Ascending aorta (tissue), 2 donors: ENCODE results near the gene AMBP. TPM values are rescaled to one million over a fixed set of nuclear protein-coding genes. Genes with fewer than 3 reads are reported as not detected.

Source experiments
- DNase-seq, 2 donors: peaks; one replicate each; pipeline ENCODE4 v3.0.0-alpha.2; 2019; ENCODE audit warnings: low spot score in 2 of 2
- H3K27ac ChIP-seq, 2 donors: fragments of 200-600 bp; sonication (generic); one replicate each; pipeline ENCODE4 v1.5.1; 2016 to 2017; ENCODE audit warnings: mild to moderate bottlenecking in 1 of 2
- H3K27me3 ChIP-seq: fragments of 200-600 bp; sonication (generic); one replicate; pipeline ENCODE4 v1.5.1; 2017
- H3K36me3 ChIP-seq, 2 donors: fragments of 200-600 bp; sonication (generic); one replicate each; pipeline ENCODE4 v1.5.1; 2016
- H3K4me1 ChIP-seq, 2 donors: fragments of 200-600 bp; sonication (generic); one replicate each; pipeline ENCODE4 v1.5.1; 2016 to 2017; ENCODE audit warnings: mild to moderate bottlenecking in 1 of 2
- H3K4me3 ChIP-seq, 2 donors: fragments of 200-600 bp; sonication (generic); one replicate each; pipeline ENCODE4 v1.5.1; 2016 to 2017; ENCODE audit warnings: mild to moderate bottlenecking in 1 of 2
- H3K9me3 ChIP-seq, 2 donors: fragments of 200-600 bp; sonication (generic); one replicate each; pipeline ENCODE4 v1.5.1; 2016
- CTCF ChIP-seq, 3 experiments: fragments of 200-600 bp in 2 of 3; fragments of 450-650 bp in 1 of 3; sonication (generic) in 2 of 3; IDR thresholded peaks; one replicate each; pipeline ENCODE4 v1.5.1; 2016 to 2019; ENCODE audit warnings: antibody characterized with exemption in 3 of 3, mild to moderate bottlenecking in 1 of 3, moderate library complexity in 1 of 3
- intact Hi-C: fragments of 100-400 bp; cut with DNase I; formaldehyde crosslinking; loops from one replicate; pipeline ENCODE4 v1.15.1; 2023
- total RNA-seq: library from RNA; depleted of rRNA; stranded (reverse); fragments of >200 nt; gene quantifications from one replicate; pipeline ENCODE4 v1.1.0, GENCODE V29; 2016

The AMBP gene
- total RNA-seq, 1 donor from 2014 or later: 6.6 TPM

DNA sequence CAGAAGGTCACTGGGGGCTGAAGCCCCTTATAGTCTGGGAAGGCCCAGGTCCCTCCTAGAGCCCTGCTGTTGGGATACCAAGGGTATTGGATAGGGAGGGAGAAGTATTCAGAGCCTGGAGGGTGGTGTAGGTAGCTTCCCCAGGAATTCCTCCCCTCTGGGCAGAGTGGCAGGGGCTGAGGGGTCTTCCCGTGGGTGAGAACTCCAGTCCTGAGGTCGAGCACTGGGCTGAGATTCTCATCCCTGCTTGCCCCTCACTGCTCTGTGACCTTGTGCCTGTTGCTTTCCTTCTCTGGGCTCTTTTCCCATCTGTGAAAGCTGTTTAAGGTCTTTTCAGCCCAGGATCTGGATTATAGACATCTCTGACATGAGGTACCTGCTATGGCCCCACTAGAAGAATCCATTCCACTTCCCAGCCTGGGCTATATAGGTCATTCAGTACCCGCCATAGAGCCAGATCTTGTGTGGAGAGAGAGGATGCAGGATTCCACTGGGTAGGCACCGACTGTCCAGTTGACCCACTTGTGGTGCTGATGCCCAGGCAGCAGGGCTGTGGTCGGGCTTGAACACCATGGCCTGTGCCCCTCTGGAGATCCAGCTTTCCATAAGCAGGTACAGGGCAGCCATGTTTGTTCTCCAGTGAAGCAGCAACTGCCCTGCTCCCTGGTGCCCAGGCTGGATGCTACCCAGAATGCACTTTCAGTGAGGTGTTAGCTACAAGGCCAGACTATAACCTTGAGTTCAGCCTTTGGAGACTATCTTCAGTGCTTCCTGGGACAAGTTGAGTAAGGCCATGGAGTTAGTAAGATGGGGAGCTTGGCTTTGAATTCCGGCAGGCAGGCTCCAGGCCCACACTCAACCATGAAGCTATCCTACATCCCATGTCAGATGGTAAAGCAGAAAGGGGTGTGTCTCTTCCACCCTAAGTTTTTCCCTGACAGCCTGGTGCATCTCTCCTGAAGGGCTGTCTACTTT lies 60.1 kb downstream of the AMBP start:
- no peak for TF ChIP-seq CTCF (IDR thresholded peaks at IDR 0.05)
- intact Hi-C loops: no loop called here
- DNase-seq: peak in 1 of 2 donors; percentile 52
- Histone ChIP-seq H3K27me3 (no peaks in the 10 kb centered on the region), H3K4me1 (no peaks in the 10 kb centered on the region), H3K9me3 (peaks cover 4 to 20% of the 10 kb centered on the region in 2 donors), H3K27ac (no peak overlapping the region), H3K36me3 (peaks cover 20 to 60% of the 10 kb centered on the region in 2 donors), H3K4me3 (no peak overlapping the region)

DNA sequence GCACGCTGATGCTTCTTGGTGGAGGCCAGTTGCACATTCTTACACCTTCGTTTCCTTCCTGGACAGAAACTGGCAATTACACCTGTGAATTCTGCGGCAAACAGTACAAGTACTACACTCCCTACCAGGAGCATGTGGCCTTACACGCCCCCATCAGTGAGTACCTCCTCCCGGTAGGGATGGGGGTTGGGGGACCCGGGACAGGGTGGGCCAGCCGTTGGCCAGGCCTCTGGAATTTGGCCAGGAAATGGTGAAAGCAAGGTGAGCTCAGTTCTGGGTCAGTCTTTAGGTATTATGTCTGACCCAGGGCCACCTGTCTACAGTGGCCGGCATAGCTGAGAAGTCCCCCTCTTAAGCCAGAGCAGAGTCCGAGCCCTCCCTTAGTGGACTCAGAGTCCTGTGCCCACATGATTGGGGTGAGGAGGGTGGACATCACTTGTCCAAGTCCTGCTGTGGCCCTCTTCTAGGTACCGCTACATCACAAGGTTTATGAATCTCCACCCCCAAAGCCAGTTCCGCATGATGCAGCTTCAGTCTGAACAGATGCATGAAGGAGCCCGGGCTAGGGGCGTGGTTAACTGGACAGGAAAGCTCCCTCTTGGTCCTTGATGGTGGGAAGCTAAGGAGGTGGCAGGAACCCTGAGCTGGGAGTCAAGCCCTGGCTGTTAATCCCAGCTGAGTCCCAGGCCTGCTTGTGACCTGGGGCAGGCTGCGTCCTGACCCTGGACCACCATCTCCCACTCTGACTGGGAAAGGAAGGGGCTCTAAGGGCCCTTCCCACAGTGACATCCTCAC lies 61.3 kb downstream of the AMBP start:
- peak in 1 of 2 donors; percentile 39 for DNase-seq
- Histone ChIP-seq H3K9me3 (peaks cover 0 to 10% of the 10 kb centered on the region in 2 donors), H3K4me3 (no peak overlapping the region), H3K36me3 (peaks cover 20 to 56% of the 10 kb centered on the region in 2 donors), H3K27me3 (no peaks in the 10 kb centered on the region), H3K27ac (no peak overlapping the region), H3K4me1 (no peaks in the 10 kb centered on the region)
- intact Hi-C loops: no loop called here
- no peak for TF ChIP-seq CTCF (IDR thresholded peaks at IDR 0.05)

GRCh38 chr9:114016101-114016500 lies 62.0 kb downstream of the AMBP start:
- peak in 1 of 2 donors; percentile 54 for DNase-seq
- Histone ChIP-seq H3K27ac (no peak overlapping the region), H3K27me3 (no peaks in the 10 kb centered on the region), H3K4me3 (no peak overlapping the region), H3K9me3 (peaks cover 0 to 10% of the 10 kb centered on the region in 2 donors), H3K36me3 (peaks cover 25 to 56% of the 10 kb centered on the region in 2 donors), H3K4me1 (no peaks in the 10 kb centered on the region)
- TF ChIP-seq CTCF (IDR thresholded peaks at IDR 0.05): no peak
- intact Hi-C loops: no loop called here

- Histone ChIP-seq H3K27ac (no peak overlapping the region), H3K36me3 (peaks cover 29 to 61% of the 10 kb centered on the region in 2 donors), H3K4me3 (no peak overlapping the region), H3K27me3 (no peaks in the 10 kb centered on the region), H3K9me3 (peaks cover 0 to 10% of the 10 kb centered on the region in 2 donors), H3K4me1 (no peaks in the 10 kb centered on the region)
- intact Hi-C loops: no loop called here
- DNase-seq: no peak
- TF ChIP-seq CTCF (IDR thresholded peaks at IDR 0.05): no peak
These were observed 62.5 kb downstream of the AMBP start for GRCh38 chr9:114015607-114016006.

DNA sequence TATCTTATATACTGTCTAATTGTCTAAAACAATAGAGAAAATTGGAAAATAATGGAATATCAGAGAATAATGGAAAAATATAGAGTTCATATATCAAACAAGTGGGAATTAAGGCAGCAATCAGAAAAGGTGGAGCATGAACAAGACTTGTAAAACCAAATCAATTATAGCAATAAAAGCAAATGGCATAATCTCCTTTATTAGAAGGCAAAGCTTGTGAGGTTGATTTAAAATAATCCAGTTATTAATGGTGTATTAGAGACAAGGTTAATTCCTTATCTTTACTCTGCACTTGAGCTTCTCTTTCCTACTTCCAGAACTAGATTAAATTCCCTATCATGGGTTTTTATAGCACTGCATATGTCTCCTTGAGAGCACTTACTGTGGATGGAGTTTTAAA lies 64.1 kb downstream of the AMBP start:
- intact Hi-C loops: no loop called here
- no peak overlapping the region for H3K4me3 ChIP-seq
- no peaks in the 10 kb centered on the region for H3K27me3 ChIP-seq
- no peaks in the 10 kb centered on the region for H3K9me3 ChIP-seq
- H3K4me1 ChIP-seq: no peaks in the 10 kb centered on the region
- TF ChIP-seq CTCF (IDR thresholded peaks at IDR 0.05): no peak
- no peak for DNase-seq
- peaks cover 29 to 56% of the 10 kb centered on the region in 2 donors for H3K36me3 ChIP-seq
- H3K27ac ChIP-seq: no peak overlapping the region
